GM19025 (cell line): Measurements from ENCODE around the gene CTSV.
A peak's percentile ranks its signal among the peaks of the same experiment; 100 is the strongest.
"Not testable (repeated sequence)": the region's sequence is repeated elsewhere in the genome, so short reads cannot be mapped to it uniquely, and the experiment has no call there.

Source experiments
- ATAC-seq: cut with Tn5 transposase; IDR thresholded peaks from one replicate; pipeline ENCODE4 v1.9.1; 2021; ENCODE audit warnings: mild to moderate bottlenecking, low read depth, moderate library complexity; ENCODE audit not compliant: unreplicated experiment

Gene CTSV

DNA sequence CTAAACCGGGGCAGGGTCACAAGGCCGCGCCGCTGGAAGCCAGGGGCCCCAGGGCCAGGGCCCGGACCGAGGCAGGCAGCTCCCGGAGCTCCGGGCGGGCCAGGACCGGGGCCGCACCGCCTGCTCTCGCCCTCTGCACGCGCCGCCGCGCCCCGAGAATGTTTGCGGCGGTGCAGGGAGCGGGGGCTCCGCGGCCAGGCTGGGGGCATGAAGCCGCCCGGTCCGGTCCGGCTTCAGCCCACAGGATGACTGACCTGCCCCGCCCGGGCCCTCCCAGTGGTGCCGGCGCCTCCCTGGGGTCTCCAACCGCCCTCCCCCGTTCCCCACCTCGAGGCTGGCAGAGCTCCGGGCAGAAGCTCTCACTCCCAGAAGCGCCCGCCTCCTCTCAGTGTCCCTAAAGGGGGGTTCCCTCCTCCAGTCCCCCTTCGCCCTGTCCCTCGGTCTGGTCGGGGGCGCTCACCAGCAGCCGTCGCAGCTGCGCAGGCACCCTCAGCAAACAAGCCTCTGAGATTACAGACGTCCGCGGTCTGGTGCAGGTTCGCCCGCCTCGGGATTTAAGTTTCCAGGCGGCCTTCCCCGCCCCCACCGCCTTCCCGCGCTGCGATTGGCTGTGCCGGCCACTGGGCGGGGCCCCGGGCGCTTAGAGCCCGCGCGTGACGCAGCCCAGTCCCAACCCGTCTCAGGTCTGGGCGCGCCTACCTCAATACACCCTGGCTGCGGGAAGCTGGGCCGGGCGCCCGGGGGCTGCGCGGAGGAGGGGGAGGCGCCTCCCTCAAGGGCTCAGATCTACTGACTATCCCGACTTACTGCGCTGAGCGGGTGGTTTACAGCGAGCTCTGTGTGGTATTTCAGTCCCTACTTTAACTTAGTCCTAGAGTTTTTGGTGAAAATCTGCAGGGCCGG lies at the start of gene CTSV:
Gene CTSV (minus strand): TSS at position 532 of the 903 bp plus-strand sequence. CDS start 1,099 bp downstream, outside the sequence.
- ATAC-seq: peak; percentile 98

DNA sequence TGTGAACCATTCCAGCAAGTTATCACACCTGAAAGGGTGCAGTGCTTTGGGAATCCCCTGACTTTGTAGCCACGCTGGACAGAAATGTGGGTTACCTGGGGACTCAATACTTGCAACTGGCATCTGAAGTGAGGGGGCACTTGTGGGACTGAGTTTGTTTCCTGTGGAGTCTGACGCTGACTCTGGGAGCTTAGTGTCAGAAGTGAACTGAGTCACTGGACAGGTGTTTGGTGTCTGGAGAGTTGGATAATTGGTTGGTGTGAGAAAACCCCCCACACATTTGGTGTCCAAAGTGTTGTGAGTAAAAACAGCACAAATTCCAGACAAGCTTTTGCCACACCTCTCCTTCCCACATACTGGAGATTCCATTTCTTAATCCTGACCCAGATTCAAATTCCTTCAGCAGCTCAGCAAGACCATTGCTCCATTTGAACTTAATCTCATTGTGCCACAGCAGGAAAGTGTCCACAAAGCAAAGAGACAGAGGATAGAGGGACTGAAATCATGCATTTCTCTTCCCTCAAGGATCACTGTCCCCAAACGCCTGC lies 48.8 kb upstream of the CTSV start:
- not testable (repeated sequence) for ATAC-seq

DNA sequence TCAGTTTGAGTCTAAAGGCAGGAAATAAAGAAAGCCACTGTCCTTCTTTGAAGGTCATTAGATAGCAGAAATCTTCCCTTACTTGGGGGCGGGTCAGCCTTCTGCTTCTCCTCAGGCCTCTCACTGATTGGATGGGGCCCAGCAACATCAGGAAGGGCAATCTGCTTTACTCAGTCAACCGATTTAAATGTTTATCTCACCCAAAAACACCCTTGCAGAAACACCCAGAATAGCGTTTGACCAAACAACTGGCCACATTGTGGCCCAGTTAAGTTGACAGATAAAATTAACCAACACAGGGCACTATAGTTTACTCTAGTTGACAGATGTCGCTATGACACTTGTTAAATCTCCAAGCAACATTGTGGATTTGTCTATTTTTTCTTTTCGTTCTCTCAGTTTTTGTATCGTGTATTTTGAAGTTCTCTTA lies 45.6 kb upstream of the CTSV start:
- not testable (repeated sequence) for ATAC-seq

DNA sequence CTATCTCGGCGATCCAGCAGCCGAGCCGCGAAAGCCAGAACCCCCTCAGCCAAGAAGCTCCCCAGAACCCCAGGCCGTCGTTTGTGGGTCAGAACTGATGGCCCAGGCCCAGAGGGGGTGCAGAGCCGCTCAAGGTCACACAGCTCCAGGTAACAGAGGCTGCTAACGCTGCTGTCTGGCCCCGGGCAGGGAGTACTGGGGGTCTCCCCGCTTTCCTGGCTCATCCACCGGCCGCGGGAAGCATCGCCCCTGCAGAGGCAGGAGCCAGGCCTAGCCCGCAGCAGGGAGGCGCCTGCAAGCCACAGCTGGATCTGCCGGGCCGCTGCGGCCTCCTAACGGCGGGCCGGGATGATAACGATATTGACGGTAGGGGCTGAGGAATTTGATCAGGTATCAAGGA lies 39.4 kb upstream of the CTSV start:
- no peak for ATAC-seq

DNA sequence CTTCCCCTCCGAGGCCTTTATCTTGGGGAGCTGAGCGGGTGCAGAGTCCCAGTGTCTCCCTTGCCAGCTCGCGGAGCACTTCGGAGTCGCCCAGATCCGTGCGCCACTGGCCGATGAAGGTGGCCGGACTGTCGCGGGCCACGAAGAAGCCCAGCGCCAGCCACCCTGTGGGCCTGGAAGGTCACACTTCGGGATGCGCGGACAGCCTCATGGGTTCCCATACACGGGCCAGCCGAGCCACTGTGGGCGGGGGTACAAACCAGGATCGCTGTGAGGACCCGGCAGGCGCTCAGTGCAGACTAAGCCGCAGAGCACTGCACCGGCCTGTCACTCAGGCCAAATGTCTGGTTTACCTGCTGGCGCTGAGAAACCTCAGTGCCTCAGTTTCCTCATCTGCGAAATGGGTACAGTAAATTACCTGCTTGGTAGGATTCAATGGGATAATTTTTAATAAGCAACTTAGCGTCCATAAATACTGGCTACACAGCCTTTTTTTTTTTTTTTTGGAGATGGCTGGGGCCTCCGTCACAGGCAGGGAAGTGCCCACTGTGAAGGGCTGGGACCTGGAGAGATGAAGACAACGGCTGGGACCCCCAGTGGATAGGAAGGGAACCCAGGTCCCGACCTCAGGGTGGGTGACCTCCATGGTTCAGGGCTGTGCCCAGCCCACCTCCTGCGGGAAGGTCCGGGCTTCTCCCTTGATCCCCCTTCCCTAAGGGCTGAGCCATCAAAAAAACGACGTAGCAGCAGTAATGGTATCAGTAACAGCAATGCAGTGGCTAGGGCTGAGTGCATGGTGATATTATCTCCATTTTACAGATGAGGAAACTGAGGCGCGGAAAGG lies 38.7 kb upstream of the CTSV start:
- no peak for ATAC-seq

DNA sequence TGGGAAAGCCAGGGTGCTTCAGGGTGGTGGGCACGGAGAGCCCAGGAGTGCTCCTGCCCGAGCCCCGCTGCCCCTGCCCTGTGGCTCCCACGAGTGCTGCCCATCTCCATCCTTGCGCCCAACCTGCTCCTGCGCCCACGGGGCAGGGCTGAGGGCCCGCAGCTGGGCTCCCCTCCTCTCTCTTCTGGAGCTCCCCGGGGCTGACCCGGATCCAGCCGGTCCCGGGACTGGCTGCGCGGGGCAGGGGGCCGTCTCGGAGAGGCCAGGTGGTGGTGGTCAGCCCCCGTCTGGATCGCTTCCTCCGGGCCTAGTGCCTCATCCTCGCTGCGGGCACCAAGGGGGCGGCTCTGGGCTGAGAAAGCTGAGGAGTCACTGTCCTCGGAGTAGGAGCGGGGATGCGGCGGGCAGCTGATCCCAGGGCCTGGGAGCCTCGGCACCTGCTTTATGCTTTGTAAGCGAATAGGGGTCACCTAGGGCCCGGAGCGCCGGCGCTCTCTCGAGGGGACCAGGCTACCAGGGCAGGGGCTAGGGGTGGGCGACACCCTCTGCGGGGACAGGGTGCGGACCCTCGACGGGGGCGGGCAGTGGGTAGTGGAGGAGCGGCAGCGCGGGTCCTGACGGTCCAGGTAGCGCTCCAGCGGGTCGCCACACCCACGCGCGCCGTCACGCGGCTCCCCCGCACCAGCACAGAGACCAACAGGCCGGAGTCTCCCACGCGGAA lies 37.9 kb upstream of the CTSV start:
- not testable (repeated sequence) for ATAC-seq

DNA sequence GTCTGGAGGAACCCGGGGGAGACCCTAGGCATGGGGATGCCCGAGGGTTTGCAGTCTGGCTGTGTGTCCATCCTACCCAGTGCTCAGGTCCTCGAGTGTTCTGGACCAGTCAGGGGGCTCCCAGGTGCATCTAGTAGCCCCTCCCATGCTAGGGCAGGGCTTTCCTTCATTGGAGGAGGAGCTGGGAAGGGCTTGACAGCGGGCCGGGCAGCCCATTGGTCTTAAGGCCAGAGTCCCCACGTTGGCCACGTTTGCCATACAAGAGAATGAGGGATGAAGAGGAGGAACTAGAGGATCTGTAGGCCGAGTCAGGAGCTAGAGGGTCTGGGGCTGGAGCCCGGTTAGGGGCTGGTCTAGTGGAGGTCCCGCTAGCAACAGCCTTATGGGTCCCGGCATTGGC lies 37.3 kb upstream of the CTSV start:
- ATAC-seq: no peak

DNA sequence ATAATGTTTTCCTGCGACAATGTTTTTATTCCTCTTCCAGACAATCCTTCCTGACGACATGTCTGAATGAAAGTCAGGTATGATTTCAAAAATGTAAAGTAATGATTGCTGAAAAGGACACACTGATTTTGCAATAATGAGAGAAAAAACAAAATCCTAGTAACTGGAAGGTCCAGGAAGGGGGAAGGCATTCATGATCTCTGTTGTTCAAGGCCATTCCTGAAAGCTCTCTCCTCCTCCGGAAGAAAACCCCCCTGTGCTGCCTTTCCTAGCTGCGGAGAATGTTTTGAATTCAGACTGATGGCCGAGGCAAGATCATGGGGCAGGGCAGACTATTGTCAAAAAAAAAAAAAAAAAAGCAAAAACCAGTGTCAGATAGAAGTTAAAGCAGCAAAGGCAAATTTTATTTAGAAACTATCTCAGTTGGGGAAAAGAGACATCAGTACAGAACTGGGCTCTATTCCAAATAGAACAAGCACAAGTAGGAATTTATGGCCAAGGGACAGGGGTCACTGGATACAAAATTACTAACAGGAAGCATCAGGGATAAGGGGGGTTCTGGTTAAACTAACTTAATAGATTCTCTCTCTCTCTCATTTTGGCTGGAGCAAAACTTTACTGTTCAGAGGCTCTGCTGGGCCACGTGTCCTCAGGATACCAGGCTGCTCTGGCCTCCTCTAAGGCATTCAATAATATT lies 36.5 kb upstream of the CTSV start:
- no peak for ATAC-seq

DNA sequence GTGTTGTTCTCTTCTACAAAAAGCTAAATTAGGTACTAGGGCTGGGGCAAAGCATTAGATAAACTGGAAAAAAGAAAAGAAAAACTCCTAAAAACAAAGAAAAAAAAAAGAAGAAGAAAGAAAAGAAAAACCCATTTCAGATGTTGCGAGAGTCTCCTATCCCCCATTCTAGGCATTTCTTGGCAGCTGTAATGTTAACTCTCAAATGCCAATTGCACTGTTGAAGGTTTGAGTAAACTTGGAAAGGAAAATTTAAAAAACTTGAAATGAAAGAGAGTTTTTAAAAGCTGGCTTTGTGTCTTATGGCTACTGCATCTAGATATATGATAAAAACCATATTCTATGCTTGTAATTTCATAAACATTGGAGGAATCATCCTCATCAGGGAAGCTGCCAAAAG lies 34.6 kb upstream of the CTSV start:
- no peak for ATAC-seq

DNA sequence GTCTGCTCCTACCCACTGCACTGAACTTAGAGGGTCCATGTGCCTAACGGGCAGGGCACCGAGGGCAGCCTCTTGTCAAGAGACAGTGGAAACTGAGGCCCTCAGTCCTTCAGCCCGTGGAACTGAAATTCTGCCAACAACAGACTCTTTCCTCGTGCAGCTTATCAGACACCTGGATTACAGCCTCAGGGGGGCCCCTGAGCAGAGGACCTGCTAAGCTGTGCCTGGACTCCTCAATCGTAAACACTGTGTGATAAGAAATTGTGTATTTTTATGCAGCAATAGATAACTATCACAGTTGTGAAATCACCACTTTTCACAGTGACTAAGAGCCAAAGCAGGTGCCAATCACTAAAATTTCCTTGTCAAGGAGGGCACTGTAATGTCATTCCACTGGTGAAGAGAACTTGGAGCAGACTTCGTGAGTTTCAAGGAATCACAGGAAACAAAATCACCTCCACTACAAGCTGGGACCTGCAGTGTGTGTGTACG lies 33.4 kb upstream of the CTSV start:
- ATAC-seq: no peak

DNA sequence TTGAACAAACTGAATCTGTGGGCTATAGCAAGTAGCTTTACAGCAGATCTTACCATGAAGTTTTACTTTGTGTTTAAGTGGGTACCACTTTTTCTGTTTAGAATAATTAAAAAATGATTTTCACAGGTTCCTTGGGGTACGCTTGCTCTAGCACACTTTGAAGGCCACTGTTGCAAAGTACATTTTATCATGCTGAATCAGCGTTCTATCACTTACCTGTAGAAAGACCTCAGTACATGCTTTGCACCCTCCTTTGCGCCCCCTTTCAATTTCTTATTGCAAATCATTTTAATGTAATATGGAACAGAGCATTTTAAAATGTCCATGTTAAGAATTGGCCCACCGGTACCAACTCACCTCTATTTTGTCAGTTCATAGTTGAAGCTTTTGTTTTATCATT lies 31.4 kb upstream of the CTSV start:
- ATAC-seq: not testable (repeated sequence)

DNA sequence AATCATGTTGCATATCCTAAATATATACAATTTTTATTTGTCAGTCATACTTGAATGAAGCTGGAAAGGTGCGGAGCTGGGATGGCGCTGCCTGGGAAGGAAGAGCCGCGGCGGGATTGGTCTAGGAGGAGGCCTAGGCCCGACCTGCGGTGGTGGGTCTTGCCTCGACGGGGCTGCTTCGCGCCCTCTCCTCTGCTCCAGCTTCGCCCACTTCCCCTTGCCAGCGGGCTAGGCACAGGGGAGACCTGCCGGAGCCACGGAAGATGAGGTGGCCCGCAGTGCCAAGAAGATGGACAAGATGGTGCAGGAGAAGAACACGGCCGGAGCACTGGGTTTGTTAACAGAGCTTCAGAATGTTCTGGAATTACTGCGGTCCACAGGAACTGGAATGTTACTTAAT lies 28.5 kb upstream of the CTSV start:
- no peak for ATAC-seq

DNA sequence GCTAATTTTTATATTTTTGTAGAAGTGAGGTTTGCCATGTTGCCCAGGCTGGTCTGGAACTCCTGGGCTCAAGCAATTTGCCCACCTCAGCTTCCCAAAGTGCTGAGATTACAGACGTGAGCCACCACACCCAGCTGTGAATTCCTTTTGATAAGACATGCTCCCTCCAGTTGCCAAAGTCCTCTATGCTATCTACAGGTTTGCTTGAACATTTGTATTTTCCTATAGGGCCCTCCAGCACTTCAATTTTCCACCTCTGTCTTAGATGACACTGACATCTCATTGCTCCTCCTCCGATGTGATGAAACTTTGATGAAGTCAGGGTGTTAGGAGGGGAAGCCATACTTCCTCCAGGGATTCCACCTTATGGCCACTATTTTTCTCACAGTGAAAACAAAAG lies 25.2 kb upstream of the CTSV start:
- no peak for ATAC-seq

DNA sequence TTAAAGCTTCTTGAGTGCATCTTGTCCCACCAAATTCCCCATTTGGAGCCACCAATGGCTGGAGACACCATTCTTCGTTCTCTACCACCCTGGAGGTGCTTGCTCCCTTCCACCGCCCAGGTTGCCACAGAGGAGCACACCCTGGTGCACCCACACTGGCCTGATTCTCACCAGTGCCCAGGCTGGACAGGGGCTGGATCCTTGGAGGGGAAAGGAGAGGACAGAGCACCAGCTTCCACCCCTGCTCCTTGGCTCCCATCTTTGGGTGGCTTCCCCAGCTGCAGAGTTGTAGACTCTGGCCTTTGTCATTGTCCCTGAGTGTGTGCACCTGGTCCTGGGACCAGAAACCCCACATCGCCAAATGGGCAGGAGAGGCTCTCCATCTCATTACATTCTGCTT lies 21.9 kb upstream of the CTSV start:
- ATAC-seq: no peak

DNA sequence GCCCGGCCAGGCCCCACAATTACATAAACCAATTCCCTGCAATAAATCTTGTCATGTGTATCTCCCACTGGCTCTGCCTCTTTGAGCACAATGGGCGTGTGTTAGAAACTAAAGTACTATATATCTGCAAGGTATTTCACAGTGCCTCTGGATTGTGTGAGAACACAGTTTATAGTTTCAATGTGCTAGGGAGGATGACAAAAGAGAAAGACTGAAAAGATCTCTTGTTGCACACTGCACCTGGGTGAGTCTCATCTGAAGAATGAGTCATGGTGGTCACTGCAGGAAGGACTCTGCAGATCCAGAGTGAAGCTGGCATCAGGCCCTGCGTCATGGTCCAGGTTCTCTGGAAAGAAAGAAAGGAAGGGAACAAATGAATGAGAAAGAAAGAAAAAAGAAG lies 20.7 kb upstream of the CTSV start:
- no peak for ATAC-seq

DNA sequence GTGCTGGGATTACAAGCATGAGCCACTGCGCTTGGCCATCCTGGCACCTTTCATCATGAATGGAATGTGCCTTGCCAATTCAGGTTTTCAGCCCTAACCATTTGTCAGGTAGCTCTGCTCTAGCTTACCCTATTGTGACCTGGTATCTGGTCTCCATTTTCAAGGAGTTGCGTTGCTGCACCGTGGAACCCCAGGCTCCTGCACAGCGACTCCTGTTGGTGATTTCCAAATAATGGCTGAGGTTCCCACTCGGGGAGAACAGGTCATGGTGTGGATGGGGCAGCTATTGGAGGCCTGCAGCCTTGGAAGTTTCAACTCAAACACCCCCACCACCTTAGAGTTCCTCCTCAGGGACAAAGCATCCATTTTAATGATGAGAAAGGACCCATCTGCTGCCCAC lies 18.7 kb upstream of the CTSV start:
- no peak for ATAC-seq

DNA sequence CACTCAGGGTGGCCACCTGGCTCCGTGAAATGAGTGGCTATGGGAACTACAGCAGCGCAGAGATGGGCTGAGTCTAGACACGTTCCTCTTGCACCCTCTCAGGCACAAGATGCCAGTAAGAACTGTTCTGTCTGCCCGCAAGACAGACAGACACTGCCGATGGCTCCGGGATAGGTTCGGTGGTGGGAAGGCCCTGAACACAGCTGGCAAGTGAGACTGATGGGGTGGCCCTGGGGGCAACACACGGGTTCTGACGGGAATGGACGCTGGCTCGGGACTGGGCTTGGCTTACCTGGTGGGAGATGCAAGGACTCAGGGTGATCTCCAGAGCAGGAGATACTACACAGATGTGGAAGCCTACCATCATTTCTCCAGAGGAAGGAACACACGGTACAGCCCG lies 16.9 kb upstream of the CTSV start:
- ATAC-seq: not testable (repeated sequence)

DNA sequence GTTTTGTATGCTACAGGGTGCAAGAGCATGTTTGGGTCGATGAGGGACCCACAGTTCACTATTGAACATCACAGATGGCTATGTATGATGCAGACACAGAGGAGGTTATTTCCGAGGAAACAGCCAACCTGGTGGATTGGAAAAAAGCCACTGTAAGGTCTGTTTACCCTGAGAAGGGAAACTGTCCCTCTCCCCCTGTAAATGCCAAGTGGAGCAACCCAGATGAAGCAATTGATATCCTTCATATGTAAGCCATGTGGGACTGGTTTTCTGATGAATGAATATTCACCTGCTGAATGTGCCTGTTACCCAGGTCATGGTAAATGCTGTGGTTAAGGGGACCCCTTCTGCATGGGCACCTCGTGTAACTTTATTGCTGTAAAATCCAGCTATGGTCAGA lies 14.8 kb upstream of the CTSV start:
- ATAC-seq: no peak

DNA sequence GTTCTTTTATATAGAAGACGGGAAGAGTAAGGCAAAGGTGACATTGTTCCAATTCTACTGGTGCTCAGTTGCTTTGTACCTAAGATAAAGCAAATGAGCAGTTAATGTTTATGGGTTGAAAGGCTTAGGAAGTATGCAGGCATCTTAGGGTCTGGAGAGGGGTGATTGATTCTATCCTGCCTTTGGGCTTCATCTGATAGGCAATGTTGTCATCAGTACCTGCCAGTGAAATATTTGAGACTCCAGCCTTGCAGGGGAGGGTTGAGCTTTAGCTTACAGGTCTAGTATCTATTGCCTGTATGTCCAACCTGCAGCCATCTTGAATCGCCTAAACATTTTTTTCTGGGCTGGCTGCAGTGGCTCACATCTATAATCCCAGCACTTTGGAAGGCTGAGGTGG lies 13.8 kb upstream of the CTSV start:
- ATAC-seq: no peak

DNA sequence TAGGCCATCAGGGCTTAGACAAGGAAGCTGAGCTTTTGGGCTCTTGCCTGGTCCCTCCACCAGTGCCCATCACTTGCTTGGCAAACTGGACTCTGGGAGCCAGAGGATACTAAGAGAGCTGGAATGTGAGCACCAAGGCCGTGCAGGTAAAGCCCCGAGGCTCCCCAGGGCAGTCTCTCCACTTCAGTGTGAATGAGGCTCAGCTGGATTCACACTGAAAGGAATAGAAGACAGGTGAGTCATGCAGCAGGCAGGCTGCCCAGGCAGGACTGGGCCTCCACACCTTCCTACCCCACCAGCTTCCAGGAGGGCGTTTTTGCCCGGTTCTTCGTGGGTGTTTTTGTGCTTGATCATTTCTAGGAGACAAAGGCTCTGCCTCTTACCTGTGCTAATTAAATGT lies 7.3 kb upstream of the CTSV start:
- ATAC-seq: no peak
